Right lobe of liver (tissue), 4 donors: ENCODE data around the gene CD3G.

Experiments
- POLR2A ChIP-seq: fragments of 450-650 bp; IDR thresholded peaks from one replicate; pipeline ENCODE4 v1.6.1; 2017; ENCODE audit warnings: antibody characterized with exemption, mild to moderate bottlenecking
- TF ChIP-seq, protein P1 (sequence below), 4 donors: fragments of 200-600 bp in 3 of 4; fragments of 450-650 bp in 1 of 4; IDR thresholded peaks; one replicate each; pipeline versions ENCODE4 v1.5.1 to v1.8.0; 2016 to 2022; ENCODE audit warnings: antibody characterized with exemption in 4 of 4, mild to moderate bottlenecking in 2 of 4
- donor health status: DM: no; HTN: no; CAD: no.
- donor health status: DM: no; HTN: no; CAD: no.
- donor health status: DM: no; HTN: yes; CAD: no.

GRCh38 chr11:118305726-118306125, 38.4 kb upstream of the CD3G start:
- TF ChIP-seq, protein P1, sequence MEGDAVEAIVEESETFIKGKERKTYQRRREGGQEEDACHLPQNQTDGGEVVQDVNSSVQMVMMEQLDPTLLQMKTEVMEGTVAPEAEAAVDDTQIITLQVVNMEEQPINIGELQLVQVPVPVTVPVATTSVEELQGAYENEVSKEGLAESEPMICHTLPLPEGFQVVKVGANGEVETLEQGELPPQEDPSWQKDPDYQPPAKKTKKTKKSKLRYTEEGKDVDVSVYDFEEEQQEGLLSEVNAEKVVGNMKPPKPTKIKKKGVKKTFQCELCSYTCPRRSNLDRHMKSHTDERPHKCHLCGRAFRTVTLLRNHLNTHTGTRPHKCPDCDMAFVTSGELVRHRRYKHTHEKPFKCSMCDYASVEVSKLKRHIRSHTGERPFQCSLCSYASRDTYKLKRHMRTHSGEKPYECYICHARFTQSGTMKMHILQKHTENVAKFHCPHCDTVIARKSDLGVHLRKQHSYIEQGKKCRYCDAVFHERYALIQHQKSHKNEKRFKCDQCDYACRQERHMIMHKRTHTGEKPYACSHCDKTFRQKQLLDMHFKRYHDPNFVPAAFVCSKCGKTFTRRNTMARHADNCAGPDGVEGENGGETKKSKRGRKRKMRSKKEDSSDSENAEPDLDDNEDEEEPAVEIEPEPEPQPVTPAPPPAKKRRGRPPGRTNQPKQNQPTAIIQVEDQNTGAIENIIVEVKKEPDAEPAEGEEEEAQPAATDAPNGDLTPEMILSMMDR (IDR thresholded peaks at IDR 0.05), result no peak
- TF ChIP-seq POLR2A, result no peak
